ENCODE measurements around the gene PPP1R9B.

Gene PPP1R9B

DNA sequence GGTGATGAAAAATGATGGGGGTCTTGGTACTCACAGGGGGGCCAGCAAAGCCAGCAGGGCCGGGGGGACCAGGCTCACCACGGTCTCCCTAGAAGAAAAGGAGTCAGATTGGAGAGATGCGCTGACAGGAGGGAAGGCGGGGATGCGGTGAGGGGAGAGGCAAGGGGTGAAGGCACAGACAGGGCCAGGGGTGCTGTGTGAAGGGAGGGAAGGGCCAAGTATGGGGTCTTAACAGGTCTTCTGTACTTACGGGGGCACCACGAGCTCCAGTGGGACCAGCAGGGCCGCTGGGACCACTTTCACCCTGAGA is 39.8 kb upstream of the PPP1R9B start:
- Mint-ChIP-seq H3K36me3 (no peaks in the 10 kb centered on the region), H3K9me3 (ENCODE audit: low read depth) (no peaks in the 10 kb centered on the region), H3K27ac (no peak overlapping the region), H3K27me3 (no peaks in the 10 kb centered on the region), H3K4me1 (ENCODE audit: low read depth) (no peaks in the 10 kb centered on the region), H3K4me3 (no peak overlapping the region)

DNA sequence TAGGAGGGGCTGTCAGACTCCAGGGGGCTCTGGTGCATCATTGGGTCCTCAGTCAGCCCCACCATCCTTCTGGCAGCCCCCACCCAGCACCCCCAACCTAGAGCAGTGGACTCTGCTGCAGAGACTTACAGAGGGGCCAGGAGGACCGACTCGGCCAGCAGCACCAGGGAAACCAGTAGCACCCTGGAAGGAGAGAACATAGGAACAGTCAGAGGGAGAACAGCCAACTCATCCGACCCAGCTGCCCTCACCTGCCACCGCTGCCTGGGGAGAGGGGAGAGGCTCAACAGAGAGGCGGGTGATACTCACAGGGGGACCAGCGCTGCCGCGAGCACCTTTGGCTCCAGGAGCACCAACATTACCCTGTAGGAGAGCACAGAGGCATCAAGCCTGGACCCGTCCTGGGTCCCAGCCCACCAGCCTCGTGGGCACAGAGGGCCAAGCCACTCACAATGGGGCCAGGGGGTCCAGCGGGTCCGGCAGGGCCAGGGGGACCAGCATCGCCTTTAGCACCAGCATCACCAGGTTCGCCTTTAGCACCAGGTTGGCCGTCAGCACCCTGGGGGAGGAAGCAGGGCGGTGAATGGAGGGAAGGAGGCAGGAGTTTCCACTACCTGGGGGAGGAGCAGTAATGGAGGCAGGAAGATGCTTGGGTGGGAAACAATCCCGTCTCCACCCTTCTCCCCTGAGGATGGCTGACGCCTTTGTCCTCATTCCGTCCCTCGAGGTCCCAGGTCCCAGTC is 39.2 kb upstream of the PPP1R9B start:
- H3K36me3 Mint-ChIP-seq, result no peaks in the 10 kb centered on the region
- no peaks in the 10 kb centered on the region for H3K9me3 Mint-ChIP-seq (ENCODE audit: low read depth)
- no peaks in the 10 kb centered on the region for H3K27me3 Mint-ChIP-seq
- H3K27ac Mint-ChIP-seq, result no peak overlapping the region
- no peaks in the 10 kb centered on the region for H3K4me1 Mint-ChIP-seq (ENCODE audit: low read depth)
- no peak overlapping the region for H3K4me3 Mint-ChIP-seq

DNA sequence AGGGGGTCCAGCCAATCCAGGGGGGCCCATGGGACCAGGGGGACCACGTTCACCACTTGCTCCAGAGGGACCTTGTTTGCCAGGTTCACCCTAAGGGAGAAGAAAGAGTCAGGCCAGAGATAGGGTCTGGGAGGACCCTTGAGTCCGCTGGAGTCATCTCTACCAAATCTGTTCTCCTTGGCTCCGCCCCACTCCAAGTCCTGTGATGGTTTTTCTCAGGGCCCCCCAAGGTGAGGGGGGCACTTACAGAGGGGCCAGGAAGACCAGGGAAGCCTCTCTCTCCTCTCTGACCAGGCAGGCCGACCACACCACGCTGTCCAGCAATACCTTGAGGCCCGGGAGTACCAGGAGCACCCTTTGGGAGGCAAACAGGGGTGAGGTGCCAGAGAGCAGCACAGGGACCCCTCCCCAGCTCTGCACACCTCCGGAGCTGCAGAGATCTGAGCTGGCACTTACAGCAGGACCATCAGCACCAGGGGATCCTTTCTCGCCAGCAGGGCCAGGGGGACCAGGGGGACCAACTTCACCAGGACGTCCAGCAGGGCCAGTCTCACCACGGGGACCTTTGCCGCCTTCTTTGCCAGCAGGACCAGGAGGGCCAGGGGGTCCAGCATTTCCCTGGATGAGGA is 38.6 kb upstream of the PPP1R9B start:
- Mint-ChIP-seq H3K36me3 (no peaks in the 10 kb centered on the region), H3K4me3 (no peak overlapping the region), H3K27ac (no peak overlapping the region)

DNA sequence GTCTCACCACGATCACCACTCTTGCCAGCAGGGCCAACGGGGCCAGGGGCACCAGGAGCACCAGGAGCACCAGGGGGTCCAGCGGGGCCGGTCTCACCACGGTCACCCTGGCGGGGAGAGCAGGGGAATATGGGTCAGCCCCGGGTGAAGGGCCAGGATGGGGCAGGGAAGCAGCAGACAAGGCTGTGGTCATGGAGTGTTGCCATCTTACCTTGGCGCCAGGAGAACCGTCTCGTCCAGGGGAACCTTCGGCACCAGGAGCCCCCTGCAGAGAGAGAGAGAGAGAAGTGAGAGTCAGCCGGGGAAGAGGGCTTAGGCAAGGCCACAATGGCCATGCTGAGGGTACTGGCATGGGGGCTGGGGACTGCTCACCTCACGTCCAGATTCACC is 38.0 kb upstream of the PPP1R9B start:
- H3K27ac Mint-ChIP-seq, result no peak overlapping the region
- no peak overlapping the region for H3K4me3 Mint-ChIP-seq
- peaks cover 7% of the 10 kb centered on the region for H3K4me1 Mint-ChIP-seq (ENCODE audit: low read depth)
- no peaks in the 10 kb centered on the region for H3K27me3 Mint-ChIP-seq
- no peaks in the 10 kb centered on the region for H3K9me3 Mint-ChIP-seq (ENCODE audit: low read depth)
- no peaks in the 10 kb centered on the region for H3K36me3 Mint-ChIP-seq

More for the DNA sequence above, 38.6 kb upstream of the PPP1R9B start:
- Mint-ChIP-seq H3K9me3 (ENCODE audit: low read depth) (no peaks in the 10 kb centered on the region), H3K27me3 (no peaks in the 10 kb centered on the region), H3K4me1 (ENCODE audit: low read depth) (peaks cover 2% of the 10 kb centered on the region)

DNA sequence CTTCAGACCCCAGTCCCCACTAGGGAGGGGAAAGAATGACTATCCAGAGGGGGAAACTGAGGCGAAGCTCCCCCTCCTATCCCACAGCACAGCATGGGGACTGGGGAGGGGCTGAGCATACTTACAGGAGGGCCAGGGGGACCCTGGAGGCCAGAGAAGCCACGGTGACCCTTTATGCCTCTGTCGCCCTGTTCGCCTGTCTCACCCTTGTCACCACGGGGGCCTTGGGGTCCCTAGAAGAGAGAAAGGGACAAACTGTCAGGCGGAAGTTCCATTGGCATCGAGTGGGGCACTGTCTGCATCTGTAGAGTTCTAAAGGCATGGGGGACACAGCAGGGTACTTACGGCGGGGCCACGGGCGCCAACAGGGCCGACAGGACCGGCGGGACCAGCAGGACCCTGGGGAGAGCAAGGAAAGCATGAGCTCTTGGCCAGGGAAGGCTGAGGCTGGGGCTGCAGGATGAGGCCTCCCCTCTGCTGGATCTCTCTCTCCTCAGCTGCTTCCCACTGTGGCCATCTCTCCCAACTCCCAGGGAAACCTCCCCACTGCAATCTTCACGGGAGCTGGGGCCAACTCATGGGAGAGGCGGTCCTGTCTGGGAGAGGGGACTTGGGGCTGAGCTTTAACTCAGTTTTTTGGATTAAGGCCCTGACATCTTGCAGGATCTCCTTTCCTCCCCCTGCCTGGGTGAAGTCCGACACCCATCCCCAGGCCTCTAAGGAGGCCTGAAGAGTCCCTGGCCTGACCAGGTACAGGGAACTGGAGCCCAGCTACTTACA is 37.5 kb upstream of the PPP1R9B start:
- peaks cover 9% of the 10 kb centered on the region for H3K4me1 Mint-ChIP-seq (ENCODE audit: low read depth)
- no peak overlapping the region for H3K4me3 Mint-ChIP-seq
- H3K27me3 Mint-ChIP-seq, result no peaks in the 10 kb centered on the region
- H3K9me3 Mint-ChIP-seq (ENCODE audit: low read depth), result no peaks in the 10 kb centered on the region
- H3K27ac Mint-ChIP-seq, result no peak overlapping the region
- no peaks in the 10 kb centered on the region for H3K36me3 Mint-ChIP-seq

DNA sequence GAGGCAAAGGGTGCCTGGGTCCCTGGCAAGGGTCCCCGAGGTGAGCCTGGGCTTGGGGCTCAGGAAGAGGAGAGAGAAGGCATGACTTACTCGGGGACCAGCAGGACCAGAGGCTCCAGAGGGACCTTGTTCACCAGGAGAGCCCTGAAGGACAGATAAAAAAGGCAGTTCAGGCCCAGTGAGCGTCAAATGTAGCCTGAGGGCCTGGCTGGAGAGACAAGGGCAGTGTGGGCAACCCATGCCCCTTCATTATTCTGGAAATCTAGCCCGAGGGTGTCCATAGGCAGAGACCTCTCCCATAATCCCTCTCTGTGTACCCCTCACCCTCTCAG is 36.9 kb upstream of the PPP1R9B start:
- no peak overlapping the region for H3K27ac Mint-ChIP-seq
- H3K27me3 Mint-ChIP-seq, result no peaks in the 10 kb centered on the region
- H3K4me3 Mint-ChIP-seq, result no peak overlapping the region
- peaks cover 11% of the 10 kb centered on the region for H3K4me1 Mint-ChIP-seq (ENCODE audit: low read depth)
- H3K9me3 Mint-ChIP-seq (ENCODE audit: low read depth), result no peaks in the 10 kb centered on the region
- no peaks in the 10 kb centered on the region for H3K36me3 Mint-ChIP-seq

DNA sequence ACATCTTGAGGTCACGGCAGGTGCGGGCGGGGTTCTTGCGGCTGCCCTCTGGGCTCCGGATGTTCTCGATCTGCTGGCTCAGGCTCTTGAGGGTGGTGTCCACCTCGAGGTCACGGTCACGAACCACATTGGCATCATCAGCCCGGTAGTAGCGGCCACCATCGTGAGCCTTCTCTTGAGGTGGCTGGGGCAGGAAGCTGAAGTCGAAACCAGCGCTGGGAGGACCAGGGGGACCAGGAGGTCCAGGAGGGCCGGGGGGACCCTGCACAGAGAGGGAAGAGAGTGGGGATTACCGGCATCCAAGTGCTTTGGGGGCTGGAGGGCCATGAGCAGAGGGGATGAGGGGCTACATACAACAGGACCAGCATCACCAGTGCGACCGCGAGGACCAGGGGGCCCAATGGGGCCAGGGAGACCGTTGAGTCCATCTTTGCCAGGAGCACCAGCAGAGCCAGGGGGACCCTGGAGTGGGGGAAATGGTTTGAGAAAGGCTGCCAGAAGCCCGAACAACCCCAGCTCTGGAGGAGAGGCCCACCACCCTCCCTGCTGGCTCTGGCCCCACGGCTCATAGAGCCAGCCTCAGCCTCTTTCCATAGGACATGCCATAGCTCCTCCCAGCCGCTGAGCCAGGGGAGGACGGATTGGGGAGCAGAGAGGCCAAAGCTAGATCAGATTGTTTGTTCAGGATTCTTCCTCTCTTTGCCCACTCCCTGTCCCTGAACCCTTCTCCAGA is 36.4 kb upstream of the PPP1R9B start:
- Mint-ChIP-seq H3K9me3 (ENCODE audit: low read depth) (no peaks in the 10 kb centered on the region), H3K36me3 (no peaks in the 10 kb centered on the region), H3K27me3 (no peaks in the 10 kb centered on the region), H3K27ac (no peak overlapping the region), H3K4me3 (no peak overlapping the region), H3K4me1 (ENCODE audit: low read depth) (peaks cover 11% of the 10 kb centered on the region)

DNA sequence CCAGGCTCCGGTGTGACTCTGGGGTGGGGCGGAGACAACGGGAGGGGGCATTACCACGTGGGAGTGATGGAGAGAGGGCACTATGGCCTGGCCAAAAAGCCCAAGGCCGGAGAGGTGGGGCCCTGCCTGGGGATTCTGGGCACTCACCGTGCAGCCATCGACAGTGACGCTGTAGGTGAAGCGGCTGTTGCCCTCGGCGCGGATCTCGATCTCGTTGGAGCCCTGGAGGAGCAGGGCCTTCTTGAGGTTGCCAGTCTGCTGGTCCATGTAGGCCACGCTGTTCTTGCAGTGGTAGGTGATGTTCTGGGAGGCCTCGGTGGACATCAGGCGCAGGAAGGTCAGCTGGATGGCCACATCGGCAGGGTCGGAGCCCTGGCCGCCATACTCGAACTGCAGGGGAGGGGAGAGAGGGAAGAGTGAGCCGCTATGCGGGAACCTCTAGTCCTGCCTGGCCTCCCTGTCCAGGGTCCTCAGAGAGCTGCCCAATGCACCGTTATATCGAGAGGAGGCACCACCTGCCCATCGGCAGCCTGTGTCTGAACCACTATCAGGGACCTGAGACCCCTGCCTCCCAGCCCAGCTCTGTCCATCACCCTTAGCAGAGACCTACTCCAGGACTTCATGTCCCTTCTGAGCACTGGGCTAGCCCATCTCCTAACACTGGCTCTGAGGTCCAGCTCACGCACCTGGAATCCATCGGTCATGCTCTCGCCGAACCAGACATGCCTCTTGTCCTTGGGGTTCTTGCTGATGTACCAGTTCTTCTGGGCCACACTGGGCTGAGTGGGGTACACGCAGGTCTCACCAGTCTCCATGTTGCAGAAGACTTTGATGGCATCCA is 35.4 kb upstream of the PPP1R9B start:
- Mint-ChIP-seq H3K27me3 (no peaks in the 10 kb centered on the region), H3K4me1 (ENCODE audit: low read depth) (peaks cover 11% of the 10 kb centered on the region), H3K36me3 (no peaks in the 10 kb centered on the region), H3K27ac (no peak overlapping the region), H3K9me3 (ENCODE audit: low read depth) (no peaks in the 10 kb centered on the region), H3K4me3 (no peak overlapping the region)

DNA sequence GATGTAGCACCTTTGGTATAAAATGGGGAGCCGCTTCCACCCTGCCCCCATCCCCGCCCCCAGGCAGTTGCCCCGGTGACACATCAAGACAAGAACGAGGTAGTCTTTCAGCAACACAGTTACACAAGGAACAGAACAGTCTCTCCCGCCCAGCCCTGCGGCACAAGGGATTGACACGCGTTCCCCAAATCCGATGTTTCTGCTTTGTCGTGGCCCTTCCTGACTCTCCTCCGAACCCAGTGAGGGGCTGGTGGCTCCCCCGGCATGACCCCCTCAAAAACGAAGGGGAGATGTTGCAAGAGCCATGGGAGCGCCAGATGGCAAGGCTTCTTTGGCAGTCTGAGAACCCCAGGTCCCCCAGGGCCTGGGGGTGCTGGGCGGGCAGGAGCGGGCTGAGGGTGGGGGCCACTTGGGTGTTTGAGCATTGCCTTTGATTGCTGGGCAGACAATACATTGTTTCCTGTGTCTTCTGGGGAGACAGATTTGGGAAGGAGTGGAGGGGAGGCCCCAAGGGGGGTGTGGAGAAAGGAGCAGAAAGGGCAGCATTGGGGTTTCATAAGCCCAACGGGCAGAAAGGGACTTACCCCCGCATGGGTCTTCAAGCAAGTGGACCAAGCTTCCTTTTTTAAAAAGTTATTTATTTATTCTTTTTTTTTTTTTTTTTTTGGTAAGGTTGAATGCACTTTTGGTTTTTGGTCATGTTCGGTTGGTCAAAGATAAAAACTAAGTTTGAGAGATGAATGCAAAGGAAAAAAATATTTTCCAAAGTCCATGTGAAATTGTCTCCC is 34.3 kb upstream of the PPP1R9B start:
- H3K27me3 Mint-ChIP-seq, result no peaks in the 10 kb centered on the region
- H3K4me3 Mint-ChIP-seq, result no peak overlapping the region
- peaks cover 11% of the 10 kb centered on the region for H3K4me1 Mint-ChIP-seq (ENCODE audit: low read depth)
- no peaks in the 10 kb centered on the region for H3K9me3 Mint-ChIP-seq (ENCODE audit: low read depth)
- no peak overlapping the region for H3K27ac Mint-ChIP-seq
- H3K36me3 Mint-ChIP-seq, result no peaks in the 10 kb centered on the region

DNA sequence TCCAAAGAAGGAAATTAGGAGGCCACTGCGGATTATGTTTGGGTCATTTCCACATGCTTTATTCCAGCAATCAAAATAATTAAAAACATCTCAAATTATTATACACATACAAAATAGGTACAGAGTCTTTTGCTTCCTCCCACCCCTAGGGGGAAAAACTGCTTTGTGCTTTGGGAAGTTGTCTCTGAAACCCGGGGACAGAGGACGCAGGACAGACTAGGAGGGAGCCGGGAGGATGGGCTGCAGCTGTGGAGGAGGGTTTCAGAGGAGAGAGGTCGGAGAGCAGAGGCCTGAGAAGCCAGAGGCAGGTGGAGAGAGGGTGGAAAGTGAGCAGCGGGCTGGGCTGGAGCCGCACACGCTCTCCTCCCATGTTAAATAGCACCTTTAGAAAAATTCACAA is 33.6 kb upstream of the PPP1R9B start:
- no peaks in the 10 kb centered on the region for H3K36me3 Mint-ChIP-seq
- H3K9me3 Mint-ChIP-seq (ENCODE audit: low read depth), result no peaks in the 10 kb centered on the region
- peak overlapping the region; percentile 72 for H3K4me3 Mint-ChIP-seq
- H3K4me1 Mint-ChIP-seq (ENCODE audit: low read depth), result peaks cover 11% of the 10 kb centered on the region
- H3K27me3 Mint-ChIP-seq, result no peaks in the 10 kb centered on the region
- peak overlapping the region; percentile 58 for H3K27ac Mint-ChIP-seq

DNA sequence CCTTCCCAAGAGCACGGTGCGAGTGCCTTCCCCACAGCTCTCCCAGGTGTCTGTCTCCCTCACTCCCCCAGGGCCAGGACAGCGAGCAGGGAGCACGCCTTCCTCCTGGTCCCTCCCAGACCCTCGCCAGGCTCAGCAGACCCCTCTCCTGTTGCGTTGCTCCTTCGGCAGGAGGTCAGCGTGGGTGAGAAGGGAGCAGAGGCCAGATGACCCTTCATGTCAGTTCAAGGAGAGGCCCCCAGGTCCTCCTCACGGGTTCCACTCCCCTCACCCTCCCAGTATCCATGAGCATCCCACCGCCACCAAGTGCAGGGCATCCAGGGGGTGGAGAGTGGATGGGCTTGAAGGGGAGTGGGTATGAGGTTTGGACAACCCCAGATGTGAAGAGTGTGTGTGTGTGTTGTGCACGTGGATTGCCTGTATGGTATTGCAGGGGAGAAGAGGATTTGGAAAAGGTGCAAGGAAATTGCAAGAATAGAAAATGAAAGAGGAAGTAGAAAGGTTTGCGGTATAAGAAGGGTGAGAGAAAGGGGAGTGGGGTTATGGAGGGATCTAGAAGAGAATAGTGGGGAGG is 33.0 kb upstream of the PPP1R9B start:
- Mint-ChIP-seq H3K4me1 (ENCODE audit: low read depth) (peaks cover 12% of the 10 kb centered on the region), H3K27me3 (no peaks in the 10 kb centered on the region), H3K36me3 (no peaks in the 10 kb centered on the region), H3K27ac (no peak overlapping the region), H3K4me3 (peak overlapping the region; percentile 72), H3K9me3 (ENCODE audit: low read depth) (no peaks in the 10 kb centered on the region)

DNA sequence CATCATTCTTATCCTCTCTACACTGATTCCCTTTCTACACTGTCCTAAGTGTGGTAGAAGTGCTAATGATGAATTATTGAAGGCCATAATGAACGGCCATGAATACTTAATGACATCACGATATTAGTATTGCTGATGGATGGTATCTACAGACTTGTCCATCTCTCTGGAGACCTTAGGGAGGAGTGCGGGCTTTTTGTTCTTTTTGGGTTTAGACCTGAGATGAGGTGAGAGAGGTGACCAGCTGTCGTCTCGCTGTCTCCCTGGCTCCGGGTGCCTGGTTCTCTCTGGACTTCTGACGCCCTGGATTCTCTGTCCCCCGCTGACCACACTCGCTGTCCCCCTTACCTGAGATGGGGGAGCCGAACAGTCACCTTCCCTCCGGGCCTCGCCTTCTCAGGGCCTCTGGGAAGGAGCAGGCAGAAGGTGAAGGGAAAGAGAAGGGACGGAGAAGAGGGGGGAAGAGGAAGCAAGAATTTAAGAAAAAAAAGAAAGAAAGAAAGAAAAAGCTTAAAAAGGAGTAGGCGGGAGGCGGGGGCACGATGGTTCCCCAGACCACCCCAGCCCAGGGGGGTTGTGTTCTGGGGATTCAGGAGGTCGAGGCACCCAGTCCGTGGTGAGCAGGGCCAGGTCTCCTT is 32.4 kb upstream of the PPP1R9B start:
- Mint-ChIP-seq H3K27ac (no peak overlapping the region), H3K4me3 (no peak overlapping the region), H3K4me1 (ENCODE audit: low read depth) (peaks cover 16% of the 10 kb centered on the region), H3K27me3 (no peaks in the 10 kb centered on the region), H3K36me3 (no peaks in the 10 kb centered on the region), H3K9me3 (ENCODE audit: low read depth) (no peaks in the 10 kb centered on the region)

Measured in activated naive CD8-positive, alpha-beta T cell (primary cell).